ENCODE data around the gene MUC20. TPM values are rescaled to one million over a fixed set of nuclear protein-coding genes. Genes with fewer than 3 reads are reported as not detected.

Gene MUC20
- polyA plus RNA-seq, 1 donor from 2014 or later = 3.0 TPM

DNA sequence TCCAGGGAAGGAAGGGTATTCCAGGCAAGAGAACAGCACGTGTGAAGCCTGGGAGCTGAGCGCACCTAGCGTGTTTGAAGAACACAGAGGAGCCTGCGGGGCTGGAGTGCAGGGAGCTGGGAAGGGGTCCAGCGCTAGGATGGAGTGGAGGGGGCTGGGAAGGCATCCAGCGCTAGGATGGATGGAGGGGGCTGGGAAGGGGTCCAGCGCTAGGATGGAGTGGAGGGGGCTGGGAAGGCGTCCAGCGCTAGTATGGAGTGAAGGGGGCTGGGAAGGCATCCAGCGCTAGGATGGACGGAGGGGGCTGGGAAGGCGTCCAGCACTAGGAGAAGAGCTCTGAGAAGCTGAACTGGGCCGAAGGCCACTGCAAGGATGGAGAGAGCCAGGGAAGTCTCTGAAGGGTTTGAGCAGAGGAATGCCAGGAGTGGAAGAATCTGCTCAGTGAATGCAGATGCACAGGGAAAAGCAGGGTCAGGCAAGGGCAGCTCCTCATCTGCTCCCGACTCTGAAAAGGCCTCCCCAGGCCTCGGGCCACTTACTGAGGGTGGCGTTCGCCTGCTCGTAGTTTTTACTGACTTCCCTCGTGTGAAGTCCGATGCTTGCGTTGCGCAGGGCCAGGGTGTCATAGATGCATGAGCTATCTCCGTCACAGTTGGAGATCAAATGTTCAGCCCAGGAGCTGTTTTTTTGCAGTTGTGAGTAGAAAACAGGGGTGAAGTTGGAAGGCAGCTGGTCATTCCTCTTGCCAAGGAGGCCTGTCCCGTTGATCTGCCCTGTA is 39.8 kb downstream of the MUC20 start:
- Histone ChIP-seq H3K27ac (ENCODE audit: low read length) (no peak overlapping the region), H3K9ac (ENCODE audit: low read length) (no peak overlapping the region), H2AFZ (ENCODE audit: low read depth, low read length) (no peak overlapping the region), H3K9me2 (ENCODE audit: insufficient read depth, low read length) (no peaks in the 10 kb centered on the region), H3K36me3 (ENCODE audit: insufficient read depth, low read length) (no peaks in the 10 kb centered on the region), H3K9me3 (ENCODE audit: low read length) (no peaks in the 10 kb centered on the region), H3K4me2 (ENCODE audit: low read length) (no peak overlapping the region), H3K79me2 (replicated peaks; ENCODE audit: insufficient read depth, low read length) (no peaks in the 10 kb centered on the region), H3K4me3 (ENCODE audit: low read length) (no peak overlapping the region), H3F3A (ENCODE audit: insufficient read depth, low read length, poor library complexity, severe bottlenecking) (no peaks in the 10 kb centered on the region), H3K27me3 (ENCODE audit: insufficient read depth, low read depth, low read length) (no peaks in the 10 kb centered on the region), H4K20me1 (ENCODE audit: insufficient read depth) (no peaks in the 10 kb centered on the region)
- no peak for TF ChIP-seq MXI1 (conservative IDR thresholded peaks at IDR 0.05; ENCODE audit: poor library complexity, severe bottlenecking)
- TF ChIP-seq POLR2AphosphoS5 (IDR thresholded peaks at IDR 0.05) = no peak
- no peak for TF ChIP-seq EZH2 (IDR thresholded peaks at IDR 0.05; ENCODE audit: borderline replicate concordance, insufficient read depth, low read length, poor library complexity, severe bottlenecking)
- no peak for TF ChIP-seq SMC3 (conservative IDR thresholded peaks at IDR 0.05; ENCODE audit: poor library complexity)
- TF ChIP-seq, protein P1, sequence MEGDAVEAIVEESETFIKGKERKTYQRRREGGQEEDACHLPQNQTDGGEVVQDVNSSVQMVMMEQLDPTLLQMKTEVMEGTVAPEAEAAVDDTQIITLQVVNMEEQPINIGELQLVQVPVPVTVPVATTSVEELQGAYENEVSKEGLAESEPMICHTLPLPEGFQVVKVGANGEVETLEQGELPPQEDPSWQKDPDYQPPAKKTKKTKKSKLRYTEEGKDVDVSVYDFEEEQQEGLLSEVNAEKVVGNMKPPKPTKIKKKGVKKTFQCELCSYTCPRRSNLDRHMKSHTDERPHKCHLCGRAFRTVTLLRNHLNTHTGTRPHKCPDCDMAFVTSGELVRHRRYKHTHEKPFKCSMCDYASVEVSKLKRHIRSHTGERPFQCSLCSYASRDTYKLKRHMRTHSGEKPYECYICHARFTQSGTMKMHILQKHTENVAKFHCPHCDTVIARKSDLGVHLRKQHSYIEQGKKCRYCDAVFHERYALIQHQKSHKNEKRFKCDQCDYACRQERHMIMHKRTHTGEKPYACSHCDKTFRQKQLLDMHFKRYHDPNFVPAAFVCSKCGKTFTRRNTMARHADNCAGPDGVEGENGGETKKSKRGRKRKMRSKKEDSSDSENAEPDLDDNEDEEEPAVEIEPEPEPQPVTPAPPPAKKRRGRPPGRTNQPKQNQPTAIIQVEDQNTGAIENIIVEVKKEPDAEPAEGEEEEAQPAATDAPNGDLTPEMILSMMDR (IDR thresholded peaks at IDR 0.05; ENCODE audit: poor library complexity, severe bottlenecking) = no peak
- TF ChIP-seq, protein P2, sequence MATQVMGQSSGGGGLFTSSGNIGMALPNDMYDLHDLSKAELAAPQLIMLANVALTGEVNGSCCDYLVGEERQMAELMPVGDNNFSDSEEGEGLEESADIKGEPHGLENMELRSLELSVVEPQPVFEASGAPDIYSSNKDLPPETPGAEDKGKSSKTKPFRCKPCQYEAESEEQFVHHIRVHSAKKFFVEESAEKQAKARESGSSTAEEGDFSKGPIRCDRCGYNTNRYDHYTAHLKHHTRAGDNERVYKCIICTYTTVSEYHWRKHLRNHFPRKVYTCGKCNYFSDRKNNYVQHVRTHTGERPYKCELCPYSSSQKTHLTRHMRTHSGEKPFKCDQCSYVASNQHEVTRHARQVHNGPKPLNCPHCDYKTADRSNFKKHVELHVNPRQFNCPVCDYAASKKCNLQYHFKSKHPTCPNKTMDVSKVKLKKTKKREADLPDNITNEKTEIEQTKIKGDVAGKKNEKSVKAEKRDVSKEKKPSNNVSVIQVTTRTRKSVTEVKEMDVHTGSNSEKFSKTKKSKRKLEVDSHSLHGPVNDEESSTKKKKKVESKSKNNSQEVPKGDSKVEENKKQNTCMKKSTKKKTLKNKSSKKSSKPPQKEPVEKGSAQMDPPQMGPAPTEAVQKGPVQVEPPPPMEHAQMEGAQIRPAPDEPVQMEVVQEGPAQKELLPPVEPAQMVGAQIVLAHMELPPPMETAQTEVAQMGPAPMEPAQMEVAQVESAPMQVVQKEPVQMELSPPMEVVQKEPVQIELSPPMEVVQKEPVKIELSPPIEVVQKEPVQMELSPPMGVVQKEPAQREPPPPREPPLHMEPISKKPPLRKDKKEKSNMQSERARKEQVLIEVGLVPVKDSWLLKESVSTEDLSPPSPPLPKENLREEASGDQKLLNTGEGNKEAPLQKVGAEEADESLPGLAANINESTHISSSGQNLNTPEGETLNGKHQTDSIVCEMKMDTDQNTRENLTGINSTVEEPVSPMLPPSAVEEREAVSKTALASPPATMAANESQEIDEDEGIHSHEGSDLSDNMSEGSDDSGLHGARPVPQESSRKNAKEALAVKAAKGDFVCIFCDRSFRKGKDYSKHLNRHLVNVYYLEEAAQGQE (IDR thresholded peaks at IDR 0.05; ENCODE audit: borderline replicate concordance) = no peak
- no peak for TF ChIP-seq TAF1 (IDR thresholded peaks at IDR 0.05; ENCODE audit: low read depth)
- no peak for TF ChIP-seq EP300 (conservative IDR thresholded peaks at IDR 0.05; ENCODE audit: poor library complexity, severe bottlenecking)
- no peak for TF ChIP-seq RAD21 (conservative IDR thresholded peaks at IDR 0.05)

- Histone ChIP-seq H2AFZ (ENCODE audit: low read depth, low read length) (no peak overlapping the region), H3K27me3 (ENCODE audit: insufficient read depth, low read depth, low read length) (no peaks in the 10 kb centered on the region), H3K4me2 (ENCODE audit: low read length) (no peak overlapping the region), H3K79me2 (replicated peaks; ENCODE audit: insufficient read depth, low read length) (no peaks in the 10 kb centered on the region), H3K9ac (ENCODE audit: low read length) (no peak overlapping the region), H4K20me1 (ENCODE audit: insufficient read depth) (no peaks in the 10 kb centered on the region), H3K9me2 (ENCODE audit: insufficient read depth, low read length) (no peaks in the 10 kb centered on the region), H3K4me3 (ENCODE audit: low read length) (no peak overlapping the region), H3K27ac (ENCODE audit: low read length) (no peak overlapping the region), H3K36me3 (ENCODE audit: insufficient read depth, low read length) (no peaks in the 10 kb centered on the region), H3F3A (ENCODE audit: insufficient read depth, low read length, poor library complexity, severe bottlenecking) (no peaks in the 10 kb centered on the region), H3K9me3 (ENCODE audit: low read length) (no peaks in the 10 kb centered on the region)
- TF ChIP-seq TAF1 (IDR thresholded peaks at IDR 0.05; ENCODE audit: low read depth) (no peak), EZH2 (IDR thresholded peaks at IDR 0.05; ENCODE audit: borderline replicate concordance, insufficient read depth, low read length, poor library complexity, severe bottlenecking) (no peak), RAD21 (conservative IDR thresholded peaks at IDR 0.05) (no peak)
- TF ChIP-seq, protein P1 (IDR thresholded peaks at IDR 0.05; ENCODE audit: poor library complexity, severe bottlenecking) = no peak
These were observed 40.4 kb downstream of the MUC20 start for GRCh38 chr3:195761123-195761566.
